ENCODE data around the gene LCA5L. TPM values are rescaled to one million over a fixed set of nuclear protein-coding genes. Genes with fewer than 3 reads are reported as not detected.

Gene LCA5L
- polyA plus RNA-seq = under 1 TPM; 0.31 to 0.48 TPM

- H3K4me3 ChIP-seq (ENCODE audit: low read depth in 1 of 2, low read length in 2 of 2) = peak within 1 kb of the TSS; percentile 85 to 95
- no peaks in the 10 kb centered on the region for H3K4me1 ChIP-seq (ENCODE audit: control insufficient read depth in 2 of 2, insufficient read depth in 2 of 2, low read length in 1 of 2)
- no peaks in the 10 kb centered on the region for H3K27me3 ChIP-seq (ENCODE audit: control insufficient read depth in 1 of 2, insufficient read depth in 2 of 2, low read length in 2 of 2)
- no peaks in the 10 kb centered on the region for H3K9me3 ChIP-seq (ENCODE audit: control insufficient read depth in 2 of 2, insufficient read depth in 1 of 2, low read depth in 1 of 2, low read length in 1 of 2)
- H3K27ac ChIP-seq (ENCODE audit: low read depth in 2 of 2, low read length in 1 of 2) = peak within 1 kb of the TSS; percentile 88 to 92
- no peaks in the 10 kb centered on the region for H3K36me3 ChIP-seq (ENCODE audit: control insufficient read depth in 2 of 2, insufficient read depth in 2 of 2, low read length in 1 of 2)
- 0 to 1% methylated on average over 83 of the region's 83 CpGs for WGBS, 2 donors
Measured at GRCh38 chr21:39445321-39446269, at the start of gene LCA5L. LCA5L (minus strand) TSS chr21:39445778; CDS start chr21:39428493, 17,285 bp downstream.

GRCh38 chr21:39489380-39489924 is 43.9 kb upstream of the LCA5L start:
- Histone ChIP-seq H3K36me3 (ENCODE audit: control insufficient read depth in 2 of 2, insufficient read depth in 2 of 2, low read length in 1 of 2) (no peaks in the 10 kb centered on the region), H3K27me3 (ENCODE audit: control insufficient read depth in 1 of 2, insufficient read depth in 2 of 2, low read length in 2 of 2) (no peaks in the 10 kb centered on the region), H3K9me3 (ENCODE audit: control insufficient read depth in 2 of 2, insufficient read depth in 1 of 2, low read depth in 1 of 2, low read length in 1 of 2) (no peaks in the 10 kb centered on the region), H3K27ac (ENCODE audit: low read depth in 2 of 2, low read length in 1 of 2) (no peak overlapping the region), H3K4me3 (ENCODE audit: low read depth in 1 of 2, low read length in 2 of 2) (no peak overlapping the region), H3K4me1 (ENCODE audit: control insufficient read depth in 2 of 2, insufficient read depth in 2 of 2, low read length in 1 of 2) (no peaks in the 10 kb centered on the region)
- 81 to 85% methylated on average over 1 of the region's 1 CpG for WGBS, 2 donors

- H3K27me3 ChIP-seq (ENCODE audit: control insufficient read depth in 1 of 2, insufficient read depth in 2 of 2, low read length in 2 of 2) = no peaks in the 10 kb centered on the region
- no peak overlapping the region for H3K27ac ChIP-seq (ENCODE audit: low read depth in 2 of 2, low read length in 1 of 2)
- no peaks in the 10 kb centered on the region for H3K36me3 ChIP-seq (ENCODE audit: control insufficient read depth in 2 of 2, insufficient read depth in 2 of 2, low read length in 1 of 2)
- H3K4me3 ChIP-seq (ENCODE audit: low read depth in 1 of 2, low read length in 2 of 2) = no peak overlapping the region
- no peaks in the 10 kb centered on the region for H3K9me3 ChIP-seq (ENCODE audit: control insufficient read depth in 2 of 2, insufficient read depth in 1 of 2, low read depth in 1 of 2, low read length in 1 of 2)
- no peaks in the 10 kb centered on the region for H3K4me1 ChIP-seq (ENCODE audit: control insufficient read depth in 2 of 2, insufficient read depth in 2 of 2, low read length in 1 of 2)
- WGBS, 2 donors = 74% methylated on average over 6 of the region's 6 CpGs
Measured at GRCh38 chr21:39484711-39485276, 39.2 kb upstream of the LCA5L start.

GRCh38 chr21:39483917-39484316 is 38.3 kb upstream of the LCA5L start:
- Histone ChIP-seq H3K4me3 (ENCODE audit: low read depth in 1 of 2, low read length in 2 of 2) (no peak overlapping the region), H3K27ac (ENCODE audit: low read depth in 2 of 2, low read length in 1 of 2) (no peak overlapping the region), H3K4me1 (ENCODE audit: control insufficient read depth in 2 of 2, insufficient read depth in 2 of 2, low read length in 1 of 2) (no peaks in the 10 kb centered on the region), H3K9me3 (ENCODE audit: control insufficient read depth in 2 of 2, insufficient read depth in 1 of 2, low read depth in 1 of 2, low read length in 1 of 2) (no peaks in the 10 kb centered on the region), H3K27me3 (ENCODE audit: control insufficient read depth in 1 of 2, insufficient read depth in 2 of 2, low read length in 2 of 2) (no peaks in the 10 kb centered on the region), H3K36me3 (ENCODE audit: control insufficient read depth in 2 of 2, insufficient read depth in 2 of 2, low read length in 1 of 2) (no peaks in the 10 kb centered on the region)
- WGBS, 2 donors = 67 to 72% methylated on average over 1 of the region's 1 CpG

- WGBS, 2 donors = 88 to 90% methylated on average over 3 of the region's 3 CpGs
- no peaks in the 10 kb centered on the region for H3K4me1 ChIP-seq (ENCODE audit: control insufficient read depth in 2 of 2, insufficient read depth in 2 of 2, low read length in 1 of 2)
Measured at GRCh38 chr21:39481886-39482285, 36.3 kb upstream of the LCA5L start.

GRCh38 chr21:39480271-39480670 is 34.7 kb upstream of the LCA5L start:
- H3K27me3 ChIP-seq (ENCODE audit: control insufficient read depth in 1 of 2, insufficient read depth in 2 of 2, low read length in 2 of 2) = no peaks in the 10 kb centered on the region
- H3K27ac ChIP-seq (ENCODE audit: low read depth in 2 of 2, low read length in 1 of 2) = no peak overlapping the region
- no peaks in the 10 kb centered on the region for H3K36me3 ChIP-seq (ENCODE audit: control insufficient read depth in 2 of 2, insufficient read depth in 2 of 2, low read length in 1 of 2)
- 87 to 89% methylated on average over 4 of the region's 4 CpGs for WGBS, 2 donors
- no peaks in the 10 kb centered on the region for H3K4me1 ChIP-seq (ENCODE audit: control insufficient read depth in 2 of 2, insufficient read depth in 2 of 2, low read length in 1 of 2)
- H3K4me3 ChIP-seq (ENCODE audit: low read depth in 1 of 2, low read length in 2 of 2) = no peak overlapping the region
- no peaks in the 10 kb centered on the region for H3K9me3 ChIP-seq (ENCODE audit: control insufficient read depth in 2 of 2, insufficient read depth in 1 of 2, low read depth in 1 of 2, low read length in 1 of 2)

More at GRCh38 chr21:39481886-39482285, 36.3 kb upstream of the LCA5L start:
- Histone ChIP-seq H3K4me3 (ENCODE audit: low read depth in 1 of 2, low read length in 2 of 2) (no peak overlapping the region), H3K27ac (ENCODE audit: low read depth in 2 of 2, low read length in 1 of 2) (no peak overlapping the region), H3K36me3 (ENCODE audit: control insufficient read depth in 2 of 2, insufficient read depth in 2 of 2, low read length in 1 of 2) (no peaks in the 10 kb centered on the region), H3K27me3 (ENCODE audit: control insufficient read depth in 1 of 2, insufficient read depth in 2 of 2, low read length in 2 of 2) (no peaks in the 10 kb centered on the region), H3K9me3 (ENCODE audit: control insufficient read depth in 2 of 2, insufficient read depth in 1 of 2, low read depth in 1 of 2, low read length in 1 of 2) (no peaks in the 10 kb centered on the region)

GRCh38 chr21:39479814-39480182 is 34.2 kb upstream of the LCA5L start:
- no peaks in the 10 kb centered on the region for H3K4me1 ChIP-seq (ENCODE audit: control insufficient read depth in 2 of 2, insufficient read depth in 2 of 2, low read length in 1 of 2)
- no peaks in the 10 kb centered on the region for H3K36me3 ChIP-seq (ENCODE audit: control insufficient read depth in 2 of 2, insufficient read depth in 2 of 2, low read length in 1 of 2)
- H3K9me3 ChIP-seq (ENCODE audit: control insufficient read depth in 2 of 2, insufficient read depth in 1 of 2, low read depth in 1 of 2, low read length in 1 of 2) = no peaks in the 10 kb centered on the region
- no peak overlapping the region for H3K4me3 ChIP-seq (ENCODE audit: low read depth in 1 of 2, low read length in 2 of 2)
- no peak overlapping the region for H3K27ac ChIP-seq (ENCODE audit: low read depth in 2 of 2, low read length in 1 of 2)
- H3K27me3 ChIP-seq (ENCODE audit: control insufficient read depth in 1 of 2, insufficient read depth in 2 of 2, low read length in 2 of 2) = no peaks in the 10 kb centered on the region
- WGBS, 2 donors = 39 to 52% methylated on average over 2 of the region's 2 CpGs

- Histone ChIP-seq H3K9me3 (ENCODE audit: control insufficient read depth in 2 of 2, insufficient read depth in 1 of 2, low read depth in 1 of 2, low read length in 1 of 2) (no peaks in the 10 kb centered on the region), H3K27me3 (ENCODE audit: control insufficient read depth in 1 of 2, insufficient read depth in 2 of 2, low read length in 2 of 2) (no peaks in the 10 kb centered on the region), H3K4me1 (ENCODE audit: control insufficient read depth in 2 of 2, insufficient read depth in 2 of 2, low read length in 1 of 2) (no peaks in the 10 kb centered on the region), H3K4me3 (ENCODE audit: low read depth in 1 of 2, low read length in 2 of 2) (no peak overlapping the region), H3K27ac (ENCODE audit: low read depth in 2 of 2, low read length in 1 of 2) (no peak overlapping the region), H3K36me3 (ENCODE audit: control insufficient read depth in 2 of 2, insufficient read depth in 2 of 2, low read length in 1 of 2) (no peaks in the 10 kb centered on the region)
- 77 to 95% methylated on average over 4 of the region's 4 CpGs for WGBS, 2 donors
Measured at GRCh38 chr21:39479164-39479813, 33.7 kb upstream of the LCA5L start.

GRCh38 chr21:39474611-39475010 is 29.0 kb upstream of the LCA5L start:
- H3K4me1 ChIP-seq (ENCODE audit: control insufficient read depth in 2 of 2, insufficient read depth in 2 of 2, low read length in 1 of 2) = no peaks in the 10 kb centered on the region
- no peak overlapping the region for H3K4me3 ChIP-seq (ENCODE audit: low read depth in 1 of 2, low read length in 2 of 2)
- no peaks in the 10 kb centered on the region for H3K27me3 ChIP-seq (ENCODE audit: control insufficient read depth in 1 of 2, insufficient read depth in 2 of 2, low read length in 2 of 2)
- H3K27ac ChIP-seq (ENCODE audit: low read depth in 2 of 2, low read length in 1 of 2) = no peak overlapping the region
- H3K36me3 ChIP-seq (ENCODE audit: control insufficient read depth in 2 of 2, insufficient read depth in 2 of 2, low read length in 1 of 2) = no peaks in the 10 kb centered on the region
- no peaks in the 10 kb centered on the region for H3K9me3 ChIP-seq (ENCODE audit: control insufficient read depth in 2 of 2, insufficient read depth in 1 of 2, low read depth in 1 of 2, low read length in 1 of 2)
- 87 to 94% methylated on average over 2 of the region's 2 CpGs for WGBS, 2 donors

Measured in esophagus (tissue), 2 donors.